Measurements from ENCODE around the gene ABL2. TPM values are rescaled to one million over a fixed set of nuclear protein-coding genes. Genes with fewer than 3 reads are reported as not detected.
"Not testable (repeated sequence)": the region's sequence is repeated elsewhere in the genome, so short reads cannot be mapped to it uniquely, and the experiment has no call there.

ABL2 gene
- total RNA-seq = 1 to 10 TPM; 8.2 to 8.4 TPM

DNA sequence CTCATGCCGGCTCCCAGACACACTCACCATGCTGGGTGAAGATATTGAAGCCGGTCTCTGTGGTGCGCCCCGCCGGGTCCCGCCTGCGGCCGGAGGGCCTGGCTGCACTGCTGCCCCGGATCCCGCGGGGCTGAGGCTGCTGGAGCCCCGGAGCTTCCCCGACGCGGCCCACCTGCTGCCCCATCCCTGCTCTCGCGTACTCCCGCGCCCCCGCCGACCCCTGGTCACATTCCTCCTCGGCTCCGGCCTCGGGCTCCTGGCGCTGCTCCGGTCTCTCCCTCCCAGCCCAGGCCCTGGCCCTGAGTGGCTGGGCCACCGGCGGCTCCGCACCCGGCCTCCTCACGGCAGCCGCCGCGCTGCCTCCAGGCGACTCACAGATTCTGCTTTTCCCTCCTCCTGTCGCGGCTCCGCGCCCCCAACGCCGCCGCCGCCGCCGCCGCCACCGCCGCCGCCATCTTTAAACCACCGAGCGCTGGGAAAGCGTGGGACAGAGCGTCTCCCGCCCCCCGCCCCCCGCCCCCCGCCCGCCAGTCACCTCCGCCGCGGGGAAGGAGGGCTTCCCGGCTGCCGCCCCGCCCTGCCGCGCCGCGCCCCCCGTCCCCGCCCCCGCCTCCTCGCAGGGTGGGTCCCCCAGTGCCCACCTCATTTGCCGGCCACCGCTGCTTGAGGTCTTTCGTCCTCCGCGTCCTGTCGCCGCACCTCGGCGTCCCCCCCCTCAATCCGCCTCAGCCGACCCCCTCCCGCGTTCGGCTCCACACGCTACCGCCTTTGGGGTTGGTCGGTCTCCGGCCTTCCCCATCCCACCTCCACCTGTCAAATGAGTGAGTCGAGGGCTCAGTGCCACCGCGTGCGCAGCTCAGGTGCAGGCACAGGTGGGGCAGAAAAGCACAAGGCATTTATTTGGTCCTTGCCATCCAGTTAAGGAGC, at the start of gene ABL2:
ABL2 (minus strand) TSS at position 464 of the 927 bp plus-strand sequence; CDS start at position 184, 280 bp downstream.
- TF ChIP-seq, protein P1, sequence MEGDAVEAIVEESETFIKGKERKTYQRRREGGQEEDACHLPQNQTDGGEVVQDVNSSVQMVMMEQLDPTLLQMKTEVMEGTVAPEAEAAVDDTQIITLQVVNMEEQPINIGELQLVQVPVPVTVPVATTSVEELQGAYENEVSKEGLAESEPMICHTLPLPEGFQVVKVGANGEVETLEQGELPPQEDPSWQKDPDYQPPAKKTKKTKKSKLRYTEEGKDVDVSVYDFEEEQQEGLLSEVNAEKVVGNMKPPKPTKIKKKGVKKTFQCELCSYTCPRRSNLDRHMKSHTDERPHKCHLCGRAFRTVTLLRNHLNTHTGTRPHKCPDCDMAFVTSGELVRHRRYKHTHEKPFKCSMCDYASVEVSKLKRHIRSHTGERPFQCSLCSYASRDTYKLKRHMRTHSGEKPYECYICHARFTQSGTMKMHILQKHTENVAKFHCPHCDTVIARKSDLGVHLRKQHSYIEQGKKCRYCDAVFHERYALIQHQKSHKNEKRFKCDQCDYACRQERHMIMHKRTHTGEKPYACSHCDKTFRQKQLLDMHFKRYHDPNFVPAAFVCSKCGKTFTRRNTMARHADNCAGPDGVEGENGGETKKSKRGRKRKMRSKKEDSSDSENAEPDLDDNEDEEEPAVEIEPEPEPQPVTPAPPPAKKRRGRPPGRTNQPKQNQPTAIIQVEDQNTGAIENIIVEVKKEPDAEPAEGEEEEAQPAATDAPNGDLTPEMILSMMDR (IDR thresholded peaks at IDR 0.05) = no peak
- ChIA-PET POLR2A (interaction anchor here (0.6 to 1.6 kb wide), 3 partner anchors 28 to 64 kb away, joined by 3 to 7 read pairs (median 4); partner anchors contain the start of gene SOAT1), CTCF (interaction anchor here (1.7 kb wide), 1 partner anchor 10 kb away, joined by 6 read pairs; no protein-coding TSS in a partner anchor)
- intact Hi-C loops (cut with micrococcal nuclease) = loop anchor here (10.0 kb wide), 1 partner anchor 85 kb away; no protein-coding TSS in a partner anchor
- Mint-ChIP-seq H3K9me3 (no peaks in the 10 kb centered on the region), H3K4me1 (ENCODE audit: low read depth) (peaks cover 33% of the 10 kb centered on the region), H3K36me3 (ENCODE audit: low read depth) (peaks cover 7% of the 10 kb centered on the region), H3K27me3 (no peaks in the 10 kb centered on the region), H3K4me3 (peak within 1 kb of the TSS; percentile 82), H3K27ac (peak within 1 kb of the TSS; percentile 86)
- ATAC-seq (peak; percentile 48), DNase-seq (peak; percentile 49)

DNA sequence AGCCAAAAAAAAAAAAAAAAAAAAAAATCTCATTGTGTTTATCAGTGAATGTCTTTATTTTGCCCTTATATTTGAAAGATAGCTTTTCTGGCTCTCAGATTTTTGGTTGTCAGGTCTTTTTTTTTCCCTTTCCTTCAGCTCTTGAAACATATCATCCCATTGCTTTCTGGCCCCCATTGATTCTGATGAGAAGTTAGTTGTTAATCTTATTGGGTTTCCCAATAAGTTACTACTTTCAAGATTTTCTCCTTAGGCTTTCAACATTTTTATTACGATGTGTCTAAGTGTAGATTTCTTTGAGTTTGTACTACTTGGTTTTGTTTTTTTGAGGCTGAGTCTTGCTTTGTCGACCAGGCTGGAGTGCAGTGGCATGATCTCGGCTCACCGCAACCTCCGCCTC, 49.4 kb upstream of the ABL2 start:
- ChIA-PET POLR2A (no interaction called here), CTCF (no interaction called here)
- H3K4me1 Mint-ChIP-seq (ENCODE audit: low read depth) = no peaks in the 10 kb centered on the region
- no peaks in the 10 kb centered on the region for H3K27me3 Mint-ChIP-seq
- intact Hi-C loops (cut with micrococcal nuclease) = no loop called here
- no peak for DNase-seq
- H3K9me3 Mint-ChIP-seq = peaks cover 8% of the 10 kb centered on the region
- H3K27ac Mint-ChIP-seq = no peak overlapping the region
- TF ChIP-seq, protein P1 (IDR thresholded peaks at IDR 0.05) = no peak
- no peak overlapping the region for H3K4me3 Mint-ChIP-seq
- H3K36me3 Mint-ChIP-seq (ENCODE audit: low read depth) = no peaks in the 10 kb centered on the region
- no peak for ATAC-seq

DNA sequence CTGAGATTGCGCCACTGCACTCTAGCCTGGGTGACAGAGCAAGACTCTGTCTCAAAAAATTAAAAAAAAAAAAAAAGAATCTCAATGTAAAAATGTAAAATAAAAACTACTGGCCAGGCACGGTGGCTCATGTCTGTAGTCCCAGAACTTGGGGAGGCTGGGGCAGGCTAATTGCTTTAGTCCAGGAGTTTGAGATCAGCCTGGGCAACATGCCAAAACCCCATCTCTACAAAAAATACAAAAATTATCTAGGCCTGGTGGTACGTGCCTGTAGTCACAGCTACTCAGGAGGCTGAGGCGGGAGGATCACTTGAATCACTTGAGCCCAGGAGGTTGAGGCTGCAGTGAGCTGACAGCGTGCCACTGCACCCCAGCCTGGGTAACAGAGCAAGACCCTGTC, 44.9 kb upstream of the ABL2 start:
- POLR2A ChIA-PET = not testable (repeated sequence)
- CTCF ChIA-PET = interaction anchor here (0.6 kb wide), 1 partner anchor 245 kb away, joined by 3 read pairs; no protein-coding TSS in a partner anchor

DNA sequence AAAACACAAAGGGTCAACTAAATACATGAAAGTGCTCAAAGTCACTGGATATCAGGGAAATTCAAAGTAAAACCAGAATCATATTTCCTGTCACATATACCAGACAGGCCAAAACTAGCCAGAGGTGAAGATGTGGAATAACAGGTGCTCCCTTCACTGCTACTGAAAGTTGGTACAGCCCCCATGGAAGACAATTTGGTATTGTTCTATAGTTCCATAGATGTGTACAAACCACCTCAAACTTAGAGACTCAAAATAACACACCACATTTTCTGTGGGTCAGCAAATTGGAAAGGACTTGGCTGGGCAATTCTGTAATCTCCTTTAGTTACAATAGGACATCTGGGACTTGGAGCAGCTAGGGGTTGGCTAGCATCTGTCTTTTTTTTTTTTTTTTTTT, 39.6 kb upstream of the ABL2 start:
- no peak for ATAC-seq
- no peaks in the 10 kb centered on the region for H3K36me3 Mint-ChIP-seq (ENCODE audit: low read depth)
- ChIA-PET POLR2A (no interaction called here), CTCF (no interaction called here)
- no peak overlapping the region for H3K27ac Mint-ChIP-seq
- TF ChIP-seq, protein P1 (IDR thresholded peaks at IDR 0.05) = no peak
- no peak for DNase-seq
- no peaks in the 10 kb centered on the region for H3K4me1 Mint-ChIP-seq (ENCODE audit: low read depth)
- H3K27me3 Mint-ChIP-seq = no peaks in the 10 kb centered on the region
- H3K9me3 Mint-ChIP-seq = no peaks in the 10 kb centered on the region
- intact Hi-C loops (cut with micrococcal nuclease) = no loop called here
- H3K4me3 Mint-ChIP-seq = no peak overlapping the region

More for the DNA sequence above, 44.9 kb upstream of the ABL2 start:
- H3K27ac Mint-ChIP-seq; H3K4me1 Mint-ChIP-seq (ENCODE audit: low read depth); H3K36me3 Mint-ChIP-seq (ENCODE audit: low read depth); ATAC-seq; H3K9me3 Mint-ChIP-seq; H3K4me3 Mint-ChIP-seq; intact Hi-C loops (cut with micrococcal nuclease); DNase-seq; H3K27me3 Mint-ChIP-seq: not testable (repeated sequence)

DNA sequence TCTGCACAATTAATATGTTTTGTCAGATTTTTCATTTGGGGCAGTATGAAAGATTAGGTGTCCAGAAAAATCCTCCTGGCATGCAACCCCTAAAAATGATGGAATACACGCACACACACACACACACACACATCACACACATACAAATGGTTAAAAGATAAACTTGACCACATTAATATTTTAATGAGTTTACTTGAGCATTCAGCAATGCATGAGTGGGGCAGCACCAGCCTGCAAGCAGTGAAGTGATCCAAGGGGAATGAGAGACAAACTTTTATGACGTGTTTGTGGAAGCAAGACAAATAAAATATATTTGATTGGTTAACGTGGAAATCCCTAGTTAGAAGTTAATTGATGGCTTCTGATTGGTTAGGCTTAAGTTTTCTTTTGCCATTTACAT, 35.0 kb upstream of the ABL2 start:
- Mint-ChIP-seq H3K36me3 (ENCODE audit: low read depth) (no peaks in the 10 kb centered on the region), H3K27me3 (no peaks in the 10 kb centered on the region), H3K27ac (no peak overlapping the region), H3K4me3 (no peak overlapping the region), H3K4me1 (ENCODE audit: low read depth) (no peaks in the 10 kb centered on the region), H3K9me3 (no peaks in the 10 kb centered on the region)
- TF ChIP-seq, protein P1 (IDR thresholded peaks at IDR 0.05) = no peak
- intact Hi-C loops (cut with micrococcal nuclease) = no loop called here
- POLR2A ChIA-PET = no interaction called here
- CTCF ChIA-PET = no interaction called here
- ATAC-seq (no peak), DNase-seq (no peak)

All from activated CD8-positive, alpha-beta T cell treated with anti-CD3 and anti-CD28 coated beads for 36 hours (primary cell).